Activated CD8-positive, alpha-beta T cell treated with anti-CD3 and anti-CD28 coated beads, Interleukin-2, amount 10 ng/mL, durations not matched to agents 7 days and 5 days (primary cell): ENCODE data around the gene NMT1. TPM values are rescaled to one million over a fixed set of nuclear protein-coding genes. Genes with fewer than 3 reads are reported as not detected.

Source experiments
- ATAC-seq: fragments of 150-1000 bp; cut with Tn5 transposase; one replicate; pipeline ENCODE4 v1.10.0; 2021; ENCODE audit warnings: moderate library complexity
- CTCF ChIA-PET: fragments of 350-600 bp; sonication (Branson Sonifier 250); formaldehyde crosslinking; loops from one replicate; lab custom pipeline; 2021; ENCODE audit warnings: antibody characterized with exemption; lab: Charles Lee
- POLR2A ChIA-PET: fragments of 350-600 bp; sonication (Branson Sonifier 250); formaldehyde crosslinking; loops from one replicate; lab custom pipeline; 2021; ENCODE audit warnings: antibody characterized with exemption; lab: Charles Lee
- DNase-seq: peaks from one replicate; pipeline ENCODE4 v3.0.0-alpha.2; 2020
- H3K27ac Mint-ChIP-seq: one replicate; pipeline ENCODE4 v1.8.0; 2021; ENCODE audit warnings: mild to moderate bottlenecking, mixed read lengths
- H3K27me3 Mint-ChIP-seq: one replicate; pipeline ENCODE4 v1.8.0; 2021; ENCODE audit warnings: low read depth, mixed read lengths
- H3K36me3 Mint-ChIP-seq: one replicate; pipeline ENCODE4 v1.8.0; 2021; ENCODE audit warnings: low read depth, mixed read lengths
- H3K4me1 Mint-ChIP-seq: one replicate; pipeline ENCODE4 v1.8.0; 2021; ENCODE audit warnings: low read depth, mixed read lengths
- H3K4me3 Mint-ChIP-seq: one replicate; pipeline ENCODE4 v1.8.0; 2021; ENCODE audit warnings: mild to moderate bottlenecking, mixed read lengths
- H3K9me3 Mint-ChIP-seq: one replicate; pipeline ENCODE4 v1.8.0; 2022; ENCODE audit warnings: mixed read lengths; ENCODE audit not compliant: insufficient read depth
- total RNA-seq, 2 experiments: library from RNA; stranded (reverse); gene quantifications; one replicate each; pipeline ENCODE4 v1.2.3, GENCODE V29; 2021

Gene NMT1
- total RNA-seq, 2 experiments from 2014 or later: 125 to 143 TPM

- Mint-ChIP-seq H3K4me1 (no peaks in the 10 kb centered on the region), H3K27ac (no peak overlapping the region), H3K4me3 (no peak overlapping the region), H3K9me3 (no peaks in the 10 kb centered on the region), H3K27me3 (peaks cover under 1% of the 10 kb centered on the region), H3K36me3 (no peaks in the 10 kb centered on the region)
- DNase-seq: no peak
- ATAC-seq: no peak
- ChIA-PET CTCF (interaction anchor here (1.8 to 1.9 kb wide), 2 partner anchors 15 to 20 kb away, joined by 5 to 6 read pairs; partner anchors contain the start of gene ACBD4), POLR2A (no interaction called here)
Observed at GRCh38 chr17:45115015-45115625, 54.0 kb downstream of the NMT1 start.

- Mint-ChIP-seq H3K36me3 (no peaks in the 10 kb centered on the region), H3K9me3 (no peaks in the 10 kb centered on the region), H3K4me3 (no peak overlapping the region), H3K27ac (no peak overlapping the region), H3K27me3 (peaks cover 3% of the 10 kb centered on the region), H3K4me1 (no peaks in the 10 kb centered on the region)
- ATAC-seq: no peak
- no peak for DNase-seq
- ChIA-PET POLR2A (no interaction called here), CTCF (interaction anchor here (1.8 to 1.9 kb wide), 2 partner anchors 16 to 19 kb away, joined by 5 to 6 read pairs; partner anchors contain the start of gene ACBD4)
Observed at GRCh38 chr17:45115871-45116270, 54.8 kb downstream of the NMT1 start.

- peaks cover 6% of the 10 kb centered on the region for H3K27me3 Mint-ChIP-seq
- CTCF ChIA-PET: interaction anchor here (1.9 kb wide), 1 partner anchor 19 kb away, joined by 6 read pairs; the partner anchor contains the start of gene ACBD4
- H3K9me3 Mint-ChIP-seq: no peaks in the 10 kb centered on the region
- ATAC-seq (no peak), DNase-seq (no peak)
- POLR2A ChIA-PET: no interaction called here
- no peaks in the 10 kb centered on the region for H3K4me1 Mint-ChIP-seq
- H3K36me3 Mint-ChIP-seq: no peaks in the 10 kb centered on the region
- no peak overlapping the region for H3K27ac Mint-ChIP-seq
- no peak overlapping the region for H3K4me3 Mint-ChIP-seq
Observed at GRCh38 chr17:45116434-45117016, 55.4 kb downstream of the NMT1 start.

- ChIA-PET CTCF (interaction anchor here (0.9 to 3.6 kb wide), 4 partner anchors 9 to 18 kb away, joined by 3 to 23 read pairs (median 12); partner anchors contain the start of gene ACBD4), POLR2A (no interaction called here)
- peaks cover 10% of the 10 kb centered on the region for H3K27me3 Mint-ChIP-seq
Observed at GRCh38 chr17:45117334-45117733, 56.2 kb downstream of the NMT1 start.

GRCh38 chr17:45117848-45118646 is 56.9 kb downstream of the NMT1 start:
- H3K4me3 Mint-ChIP-seq: no peak overlapping the region
- DNase-seq (no peak), ATAC-seq (no peak)
- H3K27me3 Mint-ChIP-seq: peaks cover 12% of the 10 kb centered on the region
- H3K9me3 Mint-ChIP-seq: no peaks in the 10 kb centered on the region
- H3K4me1 Mint-ChIP-seq: no peaks in the 10 kb centered on the region
- no peaks in the 10 kb centered on the region for H3K36me3 Mint-ChIP-seq
- POLR2A ChIA-PET: interaction anchor here (0.5 to 0.9 kb wide), 2 partner anchors 12 to 46 kb away, joined by 3 to 4 read pairs; no protein-coding TSS in a partner anchor
- H3K27ac Mint-ChIP-seq: no peak overlapping the region
- CTCF ChIA-PET: interaction anchor here (0.9 to 3.6 kb wide), 5 partner anchors 10 to 22 kb away, joined by 3 to 23 read pairs (median 7); partner anchors contain the start of gene ACBD4

More at GRCh38 chr17:45117334-45117733, 56.2 kb downstream of the NMT1 start:
- no peaks in the 10 kb centered on the region for H3K4me1 Mint-ChIP-seq
- DNase-seq (no peak), ATAC-seq (no peak)
- no peaks in the 10 kb centered on the region for H3K36me3 Mint-ChIP-seq
- H3K27ac Mint-ChIP-seq: no peak overlapping the region
- no peaks in the 10 kb centered on the region for H3K9me3 Mint-ChIP-seq
- H3K4me3 Mint-ChIP-seq: no peak overlapping the region

- Mint-ChIP-seq H3K27ac (no peak overlapping the region), H3K36me3 (no peaks in the 10 kb centered on the region)
Observed at GRCh38 chr17:45118691-45119090, 57.6 kb downstream of the NMT1 start.

GRCh38 chr17:45119964-45120363 is 58.8 kb downstream of the NMT1 start:
- no peaks in the 10 kb centered on the region for H3K36me3 Mint-ChIP-seq
- CTCF ChIA-PET: interaction anchor here (0.7 to 3.6 kb wide), 3 partner anchors 9 to 99 kb away, joined by 3 to 23 read pairs (median 7); partner anchors contain the start of gene ACBD4
- DNase-seq (no peak), ATAC-seq (no peak)
- H3K4me1 Mint-ChIP-seq: no peaks in the 10 kb centered on the region
- peaks cover 12% of the 10 kb centered on the region for H3K27me3 Mint-ChIP-seq
- H3K9me3 Mint-ChIP-seq: no peaks in the 10 kb centered on the region
- no peak overlapping the region for H3K4me3 Mint-ChIP-seq
- no peak overlapping the region for H3K27ac Mint-ChIP-seq
- POLR2A ChIA-PET: interaction anchor here (1.0 kb wide), 1 partner anchor 41 kb away, joined by 3 read pairs; no protein-coding TSS in a partner anchor

More at GRCh38 chr17:45118691-45119090, 57.6 kb downstream of the NMT1 start:
- ATAC-seq: no peak
- ChIA-PET CTCF (interaction anchor here (0.8 to 3.6 kb wide), 5 partner anchors 10 to 22 kb away, joined by 3 to 23 read pairs (median 7); partner anchors contain the start of gene ACBD4), POLR2A (interaction anchor here (0.5 to 0.9 kb wide), 2 partner anchors 13 to 46 kb away, joined by 3 to 4 read pairs; no protein-coding TSS in a partner anchor)
- Mint-ChIP-seq H3K4me3 (no peak overlapping the region), H3K27me3 (peaks cover 12% of the 10 kb centered on the region), H3K4me1 (no peaks in the 10 kb centered on the region), H3K9me3 (no peaks in the 10 kb centered on the region)
- no peak for DNase-seq

- ChIA-PET CTCF (interaction anchor here (3.6 kb wide), 1 partner anchor 15 kb away, joined by 23 read pairs; the partner anchor contains the start of gene ACBD4), POLR2A (interaction anchor here (1.0 kb wide), 1 partner anchor 41 kb away, joined by 3 read pairs; no protein-coding TSS in a partner anchor)
- no peak for ATAC-seq
- no peaks in the 10 kb centered on the region for H3K4me1 Mint-ChIP-seq
- peaks cover 12% of the 10 kb centered on the region for H3K27me3 Mint-ChIP-seq
- H3K36me3 Mint-ChIP-seq: no peaks in the 10 kb centered on the region
- H3K4me3 Mint-ChIP-seq: no peak overlapping the region
- DNase-seq: no peak
- H3K27ac Mint-ChIP-seq: no peak overlapping the region
- no peaks in the 10 kb centered on the region for H3K9me3 Mint-ChIP-seq
Observed at GRCh38 chr17:45120558-45120957, 59.4 kb downstream of the NMT1 start.

GRCh38 chr17:45121055-45121454 is 59.9 kb downstream of the NMT1 start:
- ATAC-seq: no peak
- Mint-ChIP-seq H3K9me3 (no peaks in the 10 kb centered on the region), H3K27me3 (peaks cover 12% of the 10 kb centered on the region), H3K4me3 (no peak overlapping the region), H3K27ac (no peak overlapping the region), H3K36me3 (no peaks in the 10 kb centered on the region), H3K4me1 (no peaks in the 10 kb centered on the region)
- POLR2A ChIA-PET: no interaction called here
- no peak for DNase-seq
- CTCF ChIA-PET: interaction anchor here (1.6 kb wide), 1 partner anchor 14 kb away, joined by 7 read pairs; the partner anchor contains the start of gene ACBD4

GRCh38 chr17:45123076-45123770 is 62.1 kb downstream of the NMT1 start:
- no peak for DNase-seq
- H3K9me3 Mint-ChIP-seq: no peaks in the 10 kb centered on the region
- no peaks in the 10 kb centered on the region for H3K4me1 Mint-ChIP-seq
- ChIA-PET CTCF (interaction anchor here (1.9 kb wide), 1 partner anchor 12 kb away, joined by 9 read pairs; the partner anchor contains the start of gene ACBD4), POLR2A (no interaction called here)
- no peak overlapping the region for H3K4me3 Mint-ChIP-seq
- no peak for ATAC-seq
- no peak overlapping the region for H3K27ac Mint-ChIP-seq
- no peaks in the 10 kb centered on the region for H3K36me3 Mint-ChIP-seq
- H3K27me3 Mint-ChIP-seq: peaks cover 12% of the 10 kb centered on the region
